Muscle of leg (tissue), 11 donors: ENCODE measurements around the gene KCNIP4. TPM values are rescaled to one million over a fixed set of nuclear protein-coding genes. Genes with fewer than 3 reads are reported as not detected.
A peak's percentile ranks its signal among the peaks of the same experiment; 100 is the strongest.

ENCODE experiments used
- DNase-seq: peaks from one replicate; pipeline ENCODE4 v3.0.0; 2013
- H3K27ac ChIP-seq: one replicate; pipeline ENCODE4 v1.5.1; 2013; ENCODE audit warnings: mild to moderate bottlenecking, low read length, control low read depth
- H3K27me3 ChIP-seq: one replicate; pipeline ENCODE4 v1.6.1; 2013; ENCODE audit warnings: low read length; ENCODE audit not compliant: control insufficient read depth, insufficient read depth
- H3K36me3 ChIP-seq: one replicate; pipeline ENCODE4 v1.6.1; 2013; ENCODE audit warnings: low read length; ENCODE audit not compliant: control insufficient read depth, insufficient read depth
- H3K4me1 ChIP-seq: one replicate; pipeline ENCODE4 v1.6.1; 2013; ENCODE audit warnings: low read length; ENCODE audit not compliant: control insufficient read depth, insufficient read depth
- H3K4me3 ChIP-seq: one replicate; pipeline ENCODE4 v1.5.1; 2013; ENCODE audit warnings: low read length, control low read depth
- H3K9me3 ChIP-seq: replicated peaks from 2 replicates; pipeline ENCODE4 v1.6.1; 2013; ENCODE audit warnings: low read depth, low read length; ENCODE audit not compliant: control insufficient read depth
- WGBS: methylation state at CpG from one replicate; pipeline ENCODE4 v1.1.5; 2013; ENCODE audit warnings: missing lambda C conversion rate; ENCODE audit not compliant: insufficient coverage; 5-methylcytosine and 5-hydroxymethylcytosine counted together
- polyA plus RNA-seq, 8 donors: library from polyadenylated mRNA; unstranded; fragments of 120-200 nt; gene quantifications; one replicate each; pipeline versions ENCODE4 v1.2.1 to v1.2.3, GENCODE V29; 2013; ENCODE audit warnings: inconsistent platforms in 1 of 8, low replicate concordance in 1 of 8; ENCODE audit not compliant: insufficient read length in 8 of 8, insufficient read depth in 1 of 8
- total RNA-seq: library from RNA; stranded (reverse); fragments of 120-200 nt; gene quantifications from one replicate; pipeline ENCODE4 v1.2.4, GENCODE V29; 2013

Gene KCNIP4
- total and polyA plus RNA-seq, 9 donors, result 0.44 to 2.8 (median 1.6) TPM

DNA sequence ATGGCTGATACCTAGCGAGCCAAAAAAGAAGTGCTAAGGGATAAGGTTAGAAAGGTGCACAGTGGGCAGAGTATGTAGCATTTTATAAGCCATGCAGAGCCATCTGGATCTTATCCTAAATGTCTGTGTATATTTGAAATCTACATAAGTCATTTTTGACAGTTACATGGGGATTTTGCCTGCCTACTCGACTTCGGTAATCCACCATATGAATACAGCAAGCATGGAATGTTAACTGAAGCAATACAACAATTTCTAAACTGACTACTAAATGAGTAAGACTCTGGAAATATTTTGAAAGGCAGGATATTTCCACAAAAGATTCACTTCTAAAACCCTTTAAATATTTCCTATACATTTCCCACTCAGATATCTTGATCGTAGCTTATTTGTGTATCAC, 122.5 kb downstream of the KCNIP4 start:
- H3K27me3 ChIP-seq, result no peaks in the 10 kb centered on the region
- no peak for DNase-seq
- WGBS, result 86% methylated on average over 1 of the region's 4 CpGs
- no peaks in the 10 kb centered on the region for H3K36me3 ChIP-seq
- H3K9me3 ChIP-seq, result no peaks in the 10 kb centered on the region
- H3K4me1 ChIP-seq, result no peaks in the 10 kb centered on the region
- H3K27ac ChIP-seq, result no peak overlapping the region
- H3K4me3 ChIP-seq, result no peak overlapping the region

- Histone ChIP-seq H3K27me3 (no peaks in the 10 kb centered on the region), H3K36me3 (no peaks in the 10 kb centered on the region), H3K4me3 (no peak overlapping the region), H3K27ac (no peak overlapping the region), H3K9me3 (no peaks in the 10 kb centered on the region), H3K4me1 (no peaks in the 10 kb centered on the region)
- WGBS, result no CpG with 5 or more reads among the region's 1 CpG
- peak; percentile 42 for DNase-seq
These were observed 129.5 kb downstream of the KCNIP4 start for GRCh38 chr4:21819086-21819485.

DNA sequence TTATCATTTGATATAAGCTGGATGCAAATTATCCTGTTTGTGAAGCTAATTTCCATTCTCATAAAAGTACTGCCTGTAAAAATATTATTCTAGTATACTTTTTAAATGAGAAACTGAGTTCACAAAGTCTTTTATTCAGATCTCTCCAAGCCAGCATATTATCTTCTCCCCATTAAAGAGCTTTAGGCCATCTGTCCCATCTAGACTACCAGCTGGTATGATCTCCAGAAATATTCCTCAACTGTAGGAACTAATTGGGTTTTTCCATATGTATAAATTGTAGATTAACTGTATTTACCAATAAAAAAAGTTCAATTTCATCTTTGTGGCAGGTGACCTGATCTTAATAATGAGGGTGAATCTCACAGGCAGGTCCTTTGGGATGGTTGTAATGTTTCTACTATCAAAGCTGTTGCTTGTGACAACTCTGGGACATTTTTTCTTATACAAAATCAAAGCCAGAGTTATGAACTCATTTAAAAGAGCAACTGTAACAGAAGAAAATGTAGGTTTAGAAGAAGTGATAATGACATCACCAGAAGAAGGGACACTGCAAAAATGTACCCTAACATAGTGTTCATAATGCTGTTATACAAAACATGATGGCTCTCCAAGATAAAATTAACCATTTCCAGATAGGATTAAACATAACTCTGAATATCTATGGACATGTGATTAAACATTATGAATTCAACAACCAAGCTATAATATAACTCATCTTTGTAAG, 132.8 kb downstream of the KCNIP4 start:
- no peak overlapping the region for H3K4me3 ChIP-seq
- no peaks in the 10 kb centered on the region for H3K4me1 ChIP-seq
- no peak for DNase-seq
- no peaks in the 10 kb centered on the region for H3K27me3 ChIP-seq
- no peak overlapping the region for H3K27ac ChIP-seq
- no peaks in the 10 kb centered on the region for H3K9me3 ChIP-seq
- H3K36me3 ChIP-seq, result no peaks in the 10 kb centered on the region

DNA sequence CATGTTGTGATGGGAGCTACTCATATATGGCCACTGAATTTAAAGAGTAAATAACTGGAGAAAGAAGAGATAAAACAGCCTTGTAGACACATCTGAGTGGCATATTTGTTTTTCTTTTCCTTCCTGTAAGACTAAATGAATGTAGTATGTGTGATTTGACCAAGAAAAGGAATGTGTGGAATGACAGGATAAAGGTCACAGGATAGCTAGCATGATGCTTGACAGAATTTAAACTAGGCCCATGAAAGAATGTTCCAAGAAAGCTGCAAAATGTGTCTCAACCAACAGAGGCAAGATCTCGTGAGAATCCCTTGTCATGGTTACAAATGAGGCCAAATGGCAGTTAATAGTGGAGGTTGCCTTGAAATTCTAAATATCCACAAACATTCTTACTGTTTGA, 137.0 kb downstream of the KCNIP4 start:
- no peaks in the 10 kb centered on the region for H3K4me1 ChIP-seq
- no peaks in the 10 kb centered on the region for H3K9me3 ChIP-seq
- no peaks in the 10 kb centered on the region for H3K36me3 ChIP-seq
- no CpG with 5 or more reads among the region's 1 CpG for WGBS
- no peak overlapping the region for H3K4me3 ChIP-seq
- H3K27me3 ChIP-seq, result no peaks in the 10 kb centered on the region
- no peak for DNase-seq
- H3K27ac ChIP-seq, result no peak overlapping the region

DNA sequence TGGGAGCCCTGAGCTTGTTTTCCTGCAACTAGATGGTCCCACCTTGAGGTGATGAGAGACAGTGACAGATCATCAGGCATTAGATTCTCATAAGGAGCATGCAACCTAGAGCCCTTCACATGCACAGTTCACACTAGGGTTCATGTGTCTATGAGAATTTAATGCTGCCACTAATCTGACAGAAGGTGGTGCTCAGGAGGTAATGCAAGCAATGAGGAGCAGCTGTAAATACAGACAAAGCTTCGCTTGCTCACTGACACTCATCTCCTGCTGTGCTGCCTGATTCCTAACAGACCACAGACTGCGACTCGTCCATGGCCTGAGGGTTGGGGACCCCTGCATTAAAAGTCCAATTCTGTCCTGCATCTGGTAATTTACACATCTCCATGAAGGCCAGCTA, 141.6 kb downstream of the KCNIP4 start:
- H3K36me3 ChIP-seq, result no peaks in the 10 kb centered on the region
- WGBS, result 81% methylated on average over 2 of the region's 3 CpGs

DNA sequence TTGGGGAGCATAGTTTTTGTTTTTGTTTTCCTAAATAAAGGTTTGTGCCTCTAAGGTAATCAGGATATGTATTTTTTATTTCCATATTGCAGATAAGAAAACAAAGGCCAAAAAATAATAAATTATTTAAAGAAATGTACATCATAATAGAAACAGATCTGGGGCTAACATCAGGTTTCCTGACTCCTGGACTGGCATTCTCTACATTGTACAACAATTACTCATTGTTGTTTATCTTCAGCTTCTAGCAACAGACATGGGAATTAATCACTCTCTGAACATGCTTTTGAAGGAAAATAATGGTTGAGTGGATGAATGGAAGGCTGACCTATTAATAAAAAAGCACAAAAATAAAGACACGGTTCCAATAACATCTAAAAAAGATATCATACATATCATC, 146.2 kb downstream of the KCNIP4 start:
- no CpG with 5 or more reads among the region's 1 CpG for WGBS
- no peaks in the 10 kb centered on the region for H3K9me3 ChIP-seq
- DNase-seq, result no peak
- no peak overlapping the region for H3K27ac ChIP-seq
- H3K4me1 ChIP-seq, result no peaks in the 10 kb centered on the region
- H3K4me3 ChIP-seq, result no peak overlapping the region
- no peaks in the 10 kb centered on the region for H3K27me3 ChIP-seq
- H3K36me3 ChIP-seq, result no peaks in the 10 kb centered on the region

More for the DNA sequence above, 141.6 kb downstream of the KCNIP4 start:
- Histone ChIP-seq H3K4me1 (no peaks in the 10 kb centered on the region), H3K27ac (no peak overlapping the region), H3K9me3 (no peaks in the 10 kb centered on the region), H3K27me3 (no peaks in the 10 kb centered on the region), H3K4me3 (no peak overlapping the region)
- no peak for DNase-seq

GRCh38 chr4:21801661-21802385, 146.7 kb downstream of the KCNIP4 start:
- no peak overlapping the region for H3K4me3 ChIP-seq
- H3K27me3 ChIP-seq, result no peaks in the 10 kb centered on the region
- no peaks in the 10 kb centered on the region for H3K9me3 ChIP-seq
- no peak for DNase-seq
- H3K4me1 ChIP-seq, result no peaks in the 10 kb centered on the region
- WGBS, result no CpG with 5 or more reads among the region's 5 CpGs
- no peaks in the 10 kb centered on the region for H3K36me3 ChIP-seq
- no peak overlapping the region for H3K27ac ChIP-seq

DNA sequence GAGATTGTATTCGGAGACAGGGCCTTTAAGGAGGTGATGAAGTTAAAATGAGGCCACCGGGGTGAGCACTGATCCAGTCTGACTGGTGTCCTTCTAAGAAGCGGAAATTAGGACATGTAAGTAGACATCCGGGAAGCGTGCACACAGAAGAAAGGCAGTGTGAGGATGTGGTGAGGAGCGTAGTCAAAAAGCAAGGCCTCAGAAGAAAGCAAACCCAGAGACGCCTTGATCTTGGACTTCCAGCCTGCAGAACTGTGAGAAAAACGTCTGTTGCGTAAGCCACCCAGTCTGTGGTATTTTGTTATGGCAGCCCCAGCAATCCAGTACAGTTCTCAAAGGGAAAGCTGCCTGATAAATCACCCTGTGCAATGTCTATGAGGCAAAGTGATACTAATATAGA, 153.5 kb downstream of the KCNIP4 start:
- Histone ChIP-seq H3K27ac (no peak overlapping the region), H3K4me3 (no peak overlapping the region), H3K36me3 (no peaks in the 10 kb centered on the region), H3K4me1 (no peaks in the 10 kb centered on the region), H3K27me3 (no peaks in the 10 kb centered on the region), H3K9me3 (no peaks in the 10 kb centered on the region)
- DNase-seq, result no peak
- 85% methylated on average over 6 of the region's 9 CpGs for WGBS

DNA sequence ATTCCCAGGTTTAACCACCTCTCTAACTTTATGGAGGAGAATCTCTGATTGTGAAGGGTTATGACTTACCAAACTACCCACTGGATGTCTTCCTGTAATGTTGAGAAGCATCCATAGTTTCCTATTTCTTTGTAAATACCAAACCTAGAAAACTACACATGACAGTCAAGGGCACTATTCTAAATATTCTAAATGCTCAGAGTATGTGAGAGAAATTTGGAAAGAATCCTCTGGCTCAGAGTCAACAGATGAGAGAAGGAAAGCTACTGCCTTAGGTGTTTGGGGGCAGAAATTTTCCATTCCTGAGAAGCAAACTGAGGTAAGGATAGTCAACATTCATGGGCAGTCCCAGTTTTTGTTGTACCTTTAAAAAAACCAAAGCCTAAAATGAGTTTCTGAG, 155.8 kb downstream of the KCNIP4 start:
- no peaks in the 10 kb centered on the region for H3K9me3 ChIP-seq
- no peak for DNase-seq
- no peaks in the 10 kb centered on the region for H3K36me3 ChIP-seq
- H3K27ac ChIP-seq, result no peak overlapping the region
- H3K27me3 ChIP-seq, result no peaks in the 10 kb centered on the region
- H3K4me1 ChIP-seq, result no peaks in the 10 kb centered on the region
- H3K4me3 ChIP-seq, result no peak overlapping the region

GRCh38 chr4:21790438-21791029, 158.0 kb downstream of the KCNIP4 start:
- Histone ChIP-seq H3K4me1 (no peaks in the 10 kb centered on the region), H3K27me3 (no peaks in the 10 kb centered on the region), H3K4me3 (no peak overlapping the region), H3K9me3 (no peaks in the 10 kb centered on the region), H3K27ac (no peak overlapping the region), H3K36me3 (no peaks in the 10 kb centered on the region)
- peak; percentile 34 for DNase-seq
- no CpG with 5 or more reads among the region's 4 CpGs for WGBS
